GM19397 (cell line): ENCODE data around the gene GLMN.

Experiments used
- ATAC-seq: cut with Tn5 transposase; IDR thresholded peaks from one replicate; pipeline ENCODE4 v1.9.1; 2021; ENCODE audit warnings: mild to moderate bottlenecking, moderate library complexity; ENCODE audit not compliant: unreplicated experiment

GLMN gene

GRCh38 chr1:92203105-92203504 is 95.7 kb downstream of the GLMN start:
- no peak for ATAC-seq

GRCh38 chr1:92201973-92202372 is 96.8 kb downstream of the GLMN start:
- ATAC-seq = no peak
